ENCODE results near the gene TPK1. TPM values are rescaled to one million over a fixed set of nuclear protein-coding genes. Genes with fewer than 3 reads are reported as not detected.

Gene TPK1
- total RNA-seq, 1 experiment from 2014 or later, result 3.1 TPM

GRCh38 chr7:144534655-144535395 lies 301.0 kb downstream of the TPK1 start:
- peaks cover 2% of the 10 kb centered on the region; the same call in 1 of the 2 replicates for H3K4me1 ChIP-seq (ENCODE audit: insufficient read depth, low read length)
- H2BK15ac ChIP-seq (ENCODE audit: low read depth, low read length), result no peak overlapping the region
- Mint-ChIP-seq H3K36me3 (ENCODE audit: insufficient read depth in 1 of 3, low read depth in 3 of 3) (peaks cover 8 to 19% (median 9%) of the 10 kb centered on the region in 3 experiments), H3K27me3 (ENCODE audit: low read depth) (no peaks in the 10 kb centered on the region), H3K4me1 (peaks cover 28 to 29% of the 10 kb centered on the region in 2 experiments), H3K27ac (peak overlapping the region; percentile 74 to 97 (median 75); a peak in 5 of 7 replicates), H3K4me3 (no peak overlapping the region), H3K9me3 (peaks cover 16 to 25% of the 10 kb centered on the region in 2 experiments)
- H2AFZ ChIP-seq (ENCODE audit: low read length), result no peak overlapping the region
- DNase-seq, result no peak
- no peak overlapping the region for H4K91ac ChIP-seq (ENCODE audit: insufficient read length, low read depth, low read length)
- no peak overlapping the region for H3K14ac ChIP-seq (ENCODE audit: insufficient read depth, low read length)
- H3K4me2 ChIP-seq (ENCODE audit: insufficient read depth, insufficient read length, low read length), result no peak overlapping the region
- no peak overlapping the region for H3K9ac ChIP-seq (ENCODE audit: extremely low read depth, insufficient read length, low read length)
- WGBS (ENCODE audit: extremely low coverage, insufficient read length, low lambda C conversion rate), result no CpG with 5 or more reads among the region's 3 CpGs
- no peaks in the 10 kb centered on the region for H3K79me2 ChIP-seq (ENCODE audit: insufficient read depth, low read length)
- no peaks in the 10 kb centered on the region for H3K27me3 ChIP-seq (ENCODE audit: insufficient read depth, low read length)
- H3K23me2 ChIP-seq (ENCODE audit: insufficient read length, low read depth, low read length, poor library complexity, severe bottlenecking), result no peaks in the 10 kb centered on the region
- H3K79me1 ChIP-seq (ENCODE audit: insufficient read depth, low read depth, low read length, poor library complexity, severe bottlenecking), result no peaks in the 10 kb centered on the region
- no peak for TF ChIP-seq CTCF (conservative IDR thresholded peaks at IDR 0.05)
- no peak overlapping the region for H2BK20ac ChIP-seq (ENCODE audit: low read depth, low read length, poor library complexity, severe bottlenecking)
- H3K4ac ChIP-seq (ENCODE audit: low read depth, low read length), result no peak overlapping the region
- H3K9me3 ChIP-seq (ENCODE audit: control insufficient read depth, low read depth, low read length), result no peaks in the 10 kb centered on the region
- no peak overlapping the region for H3K18ac ChIP-seq (ENCODE audit: insufficient read length, low read depth, low read length)
- no peak overlapping the region for H4K8ac ChIP-seq (replicated peaks; ENCODE audit: insufficient read length, low read depth, low read length)
- H2BK12ac ChIP-seq (ENCODE audit: insufficient read length, low read depth, low read length), result no peak overlapping the region
- no peak overlapping the region for H2BK120ac ChIP-seq (ENCODE audit: low read depth, low read length, poor library complexity, severe bottlenecking)
- no peak overlapping the region for H2AK5ac ChIP-seq (ENCODE audit: insufficient read length, low read length)
- no peaks in the 10 kb centered on the region for H4K20me1 ChIP-seq (ENCODE audit: control insufficient read depth, insufficient read depth, insufficient read length)
- no peak overlapping the region for H3K27ac ChIP-seq (ENCODE audit: insufficient read length, low read depth, low read length)
- no peak overlapping the region for H3T11ph ChIP-seq (ENCODE audit: low read length)
- H3K23ac ChIP-seq (ENCODE audit: insufficient read length, low read depth, low read length), result no peak overlapping the region
- H2BK5ac ChIP-seq (ENCODE audit: insufficient read length, low read length), result no peak overlapping the region
- H4K5ac ChIP-seq (ENCODE audit: insufficient read length, low read depth, low read length), result no peak overlapping the region
- H3K56ac ChIP-seq (ENCODE audit: insufficient read length, low read depth, low read length), result no peak overlapping the region

Measured in H9 (cell line).